NOMO-1 treated with dmso at 0.1 percent for 144 hours (cell line): ENCODE measurements around the gene CHEK1.
"Not testable (repeated sequence)": the region's sequence is repeated elsewhere in the genome, so short reads cannot be mapped to it uniquely, and the experiment has no call there.

Experiments used
- DNase-seq: peaks from one replicate; lab custom pipeline; 2025; ENCODE audit not compliant: unreplicated experiment; lab: John Stamatoyannopoulos, UW

The CHEK1 gene

GRCh38 chr11:125624756-125625213 is at the start of gene CHEK1:
CHEK1 (plus strand) TSS chr11:125625163; CDS start chr11:125626769, 1,606 bp downstream.
- no peak for DNase-seq

- DNase-seq: not testable (repeated sequence)
Measured at GRCh38 chr11:125577181-125577580, 47.8 kb upstream of the CHEK1 start.

GRCh38 chr11:125578783-125579182 is 46.2 kb upstream of the CHEK1 start:
- DNase-seq: no peak

DNA sequence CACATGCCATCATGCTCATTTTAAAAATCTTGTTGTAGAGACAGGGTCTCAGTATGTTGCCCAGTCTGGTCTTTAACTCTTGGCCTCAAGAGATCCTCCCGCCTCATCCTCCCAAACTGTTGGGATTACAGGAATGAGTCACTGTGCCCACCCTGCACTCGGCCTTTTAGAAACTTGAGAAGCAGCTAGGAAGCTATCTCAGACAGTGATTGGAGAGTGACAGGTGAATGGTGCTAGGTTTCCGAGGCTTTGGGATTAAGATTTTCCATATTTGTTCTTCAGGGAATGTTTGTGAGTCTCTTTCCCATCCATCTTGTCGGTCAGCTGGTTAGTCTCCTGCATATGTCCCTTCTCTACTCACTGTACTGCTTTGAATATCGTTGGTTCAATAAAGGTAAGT is 45.2 kb upstream of the CHEK1 start:
- DNase-seq: no peak

- no peak for DNase-seq
Measured at GRCh38 chr11:125583496-125583895, 41.5 kb upstream of the CHEK1 start.

- no peak for DNase-seq
Measured at GRCh38 chr11:125585487-125585886, 39.5 kb upstream of the CHEK1 start.

GRCh38 chr11:125586623-125587022 is 38.3 kb upstream of the CHEK1 start:
- no peak for DNase-seq

DNA sequence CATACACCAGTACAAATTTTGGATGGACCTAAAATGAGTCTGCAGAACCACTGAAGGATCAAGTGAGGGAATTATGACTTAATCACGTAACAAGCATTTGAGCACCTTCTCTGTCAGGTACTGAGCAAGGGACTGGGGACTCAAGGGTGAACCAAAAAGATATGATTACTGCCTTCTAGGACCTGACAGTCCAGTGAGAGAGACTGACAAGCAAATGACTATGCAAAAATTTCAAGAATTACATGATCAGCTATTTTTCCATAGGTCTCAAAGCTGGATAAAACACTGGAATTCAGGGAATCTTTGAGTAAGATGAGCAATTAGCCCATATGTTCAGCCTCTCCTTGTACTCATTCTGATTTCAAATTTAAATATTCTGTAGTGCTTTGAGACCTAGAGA is 37.5 kb upstream of the CHEK1 start:
- no peak for DNase-seq

DNA sequence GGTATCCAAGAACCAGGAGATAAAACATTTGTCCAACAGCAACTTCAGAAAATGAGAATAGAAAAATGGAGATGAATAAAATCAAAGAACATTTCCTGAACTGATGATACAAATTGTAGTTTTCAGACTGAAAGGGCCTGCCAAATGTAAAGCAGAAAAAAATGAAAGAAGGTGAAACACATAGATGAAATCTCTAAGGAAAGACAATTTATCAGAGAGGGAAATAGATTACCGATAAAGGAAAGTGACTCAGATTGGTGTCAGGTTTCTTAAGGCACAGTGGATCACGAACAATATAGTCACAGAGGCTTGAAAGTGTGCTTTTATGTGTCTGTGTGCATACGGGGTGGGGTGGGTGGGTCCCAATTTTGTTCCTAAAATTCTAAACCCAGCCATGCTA is 36.5 kb upstream of the CHEK1 start:
- DNase-seq: no peak

GRCh38 chr11:125591649-125592304 is 33.2 kb upstream of the CHEK1 start:
- DNase-seq: no peak

GRCh38 chr11:125592305-125593113 is 32.5 kb upstream of the CHEK1 start, which contains the start of gene STT3A:
STT3A (plus strand) TSS chr11:125592852; CDS start chr11:125595916, 3,064 bp downstream.
- peak; percentile 100 for DNase-seq

DNA sequence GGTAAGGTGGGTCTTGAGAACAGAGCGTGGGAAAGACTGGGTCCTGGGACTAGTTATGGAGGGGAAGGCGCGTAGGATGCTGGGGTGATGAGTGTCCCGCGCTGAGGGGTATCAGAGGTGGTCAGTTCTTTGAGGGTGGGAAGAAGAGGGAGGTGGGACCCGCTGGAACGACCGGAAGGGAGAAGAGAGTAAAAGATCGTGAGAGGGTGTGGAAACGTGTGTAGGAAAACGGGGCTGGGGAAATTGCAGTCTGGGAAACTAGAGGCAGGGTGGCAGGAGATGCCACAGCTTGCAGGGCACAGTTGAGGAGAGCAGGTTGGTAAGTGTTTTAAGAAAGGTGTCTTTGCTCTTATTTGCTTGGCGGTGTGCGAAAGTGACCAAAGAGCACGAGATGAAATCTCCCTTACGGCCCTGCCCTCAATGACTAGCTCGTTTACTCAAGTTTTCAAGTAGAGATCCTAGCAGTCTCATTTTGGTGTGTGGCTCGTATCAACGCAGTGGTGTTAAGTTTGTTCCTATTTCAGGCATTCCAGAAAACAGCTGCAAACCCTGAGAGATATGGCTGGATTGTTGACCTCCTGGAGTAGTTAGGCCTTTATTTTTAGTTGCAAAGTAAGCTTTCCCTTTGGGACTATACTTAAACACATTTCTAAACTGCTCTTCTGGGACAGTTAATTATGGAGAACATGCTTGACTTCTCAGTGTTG is 31.7 kb upstream of the CHEK1 start:
- no peak for DNase-seq

GRCh38 chr11:125594958-125595357 is 30.0 kb upstream of the CHEK1 start:
- DNase-seq: peak; percentile 9

DNA sequence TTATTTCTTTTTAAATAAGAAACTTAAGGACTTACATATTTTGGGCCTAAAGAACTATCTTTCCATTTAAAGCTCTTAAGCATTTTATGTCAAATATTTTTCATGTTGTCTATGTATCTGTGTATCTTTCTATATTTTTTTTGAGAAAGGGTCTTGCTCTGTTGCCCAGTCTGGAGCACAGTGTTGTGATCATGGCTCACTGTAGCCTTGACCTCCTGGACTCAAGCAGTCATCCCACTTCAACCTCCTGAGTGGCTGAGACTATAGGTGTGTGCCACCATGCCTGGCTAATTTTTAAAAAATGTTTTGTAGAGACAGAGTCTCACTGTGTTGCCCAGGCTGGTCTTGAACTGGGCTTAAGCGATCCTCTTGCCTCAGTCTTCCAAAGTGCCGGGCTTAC is 24.3 kb upstream of the CHEK1 start:
- DNase-seq: no peak

- no peak for DNase-seq
Measured at GRCh38 chr11:125603207-125603606, 21.8 kb upstream of the CHEK1 start.

- DNase-seq: no peak
Measured at GRCh38 chr11:125605417-125605816, 19.5 kb upstream of the CHEK1 start.

DNA sequence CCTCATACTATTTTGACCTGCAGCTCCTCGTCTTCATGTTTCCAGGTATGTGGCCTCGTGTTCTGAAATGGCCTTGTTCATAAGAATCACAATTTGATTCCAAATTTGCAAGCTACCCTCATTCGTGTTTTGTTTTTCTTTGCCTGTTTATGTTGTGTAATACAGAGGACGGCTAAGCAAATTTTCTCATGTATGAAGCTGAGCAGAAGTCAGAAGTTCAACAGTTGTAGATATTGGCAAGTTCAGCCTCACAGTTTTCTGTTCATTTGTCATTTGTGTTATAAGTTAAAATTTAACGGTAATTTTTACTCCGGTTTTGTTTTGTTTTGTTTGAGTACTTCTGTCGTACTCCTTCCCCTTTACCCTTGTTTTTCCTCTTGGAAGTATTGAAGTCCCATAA is 15.4 kb upstream of the CHEK1 start:
- no peak for DNase-seq

GRCh38 chr11:125618383-125618782 is 6.6 kb upstream of the CHEK1 start:
- no peak for DNase-seq

DNA sequence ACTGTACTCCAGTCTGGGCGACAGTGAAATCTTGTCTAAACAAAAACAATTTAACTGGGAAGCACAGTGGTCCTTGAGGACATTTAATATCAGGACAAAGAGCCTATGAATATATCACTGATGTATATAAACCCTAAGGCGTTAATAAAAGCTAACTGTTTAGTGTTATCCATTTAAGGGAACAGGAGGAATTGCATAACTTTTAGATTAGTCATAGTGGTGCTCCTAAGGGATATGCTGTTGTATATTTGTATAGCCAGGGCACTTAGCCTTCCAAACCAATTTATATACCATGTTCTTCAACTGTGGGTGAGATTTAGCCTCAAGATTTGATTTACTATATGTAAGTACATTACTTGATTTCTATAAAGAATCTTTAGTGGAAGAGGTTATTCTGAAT is 3.0 kb upstream of the CHEK1 start:
- DNase-seq: no peak

DNA sequence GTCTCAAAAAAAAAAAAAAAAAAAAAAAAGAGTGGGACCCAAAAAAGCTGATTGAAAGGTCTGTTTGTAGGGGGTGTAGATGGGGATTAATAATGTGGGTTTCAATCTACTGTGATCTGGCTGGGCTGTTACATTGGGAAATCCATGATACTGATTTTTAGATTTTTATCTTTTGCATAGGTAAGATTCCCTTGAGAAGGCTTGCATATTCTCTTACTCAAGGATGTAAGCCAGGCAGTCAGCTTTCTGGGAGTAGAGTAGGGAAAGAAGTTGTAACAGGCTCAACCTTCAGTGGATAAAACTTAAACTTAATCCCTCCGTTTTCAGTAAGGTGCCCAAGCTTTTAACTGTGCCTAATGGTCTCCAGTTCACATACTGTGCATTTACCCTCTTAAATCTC is 1.9 kb upstream of the CHEK1 start:
- DNase-seq: no peak

DNA sequence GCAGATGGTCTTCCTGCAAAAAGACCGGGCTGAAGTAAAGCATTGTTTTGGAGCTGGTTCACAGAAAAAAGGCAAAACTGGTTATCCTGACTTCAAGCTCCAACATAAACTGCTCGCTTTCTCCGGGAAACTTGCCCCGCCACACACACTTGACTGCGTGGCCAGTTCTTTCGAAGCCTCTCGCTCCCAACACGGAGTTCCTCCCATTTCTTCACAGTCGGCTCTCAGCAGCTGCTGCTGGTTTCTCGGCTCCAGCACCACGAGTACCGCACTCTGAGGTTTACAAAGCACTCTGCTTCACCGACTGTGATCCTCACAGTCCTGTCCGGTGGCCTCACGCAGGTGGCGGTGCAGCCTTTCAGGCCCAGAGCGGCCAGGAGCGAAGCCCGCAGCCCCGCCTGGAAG is 264 bp downstream of the CHEK1 start:
- DNase-seq: peak; percentile 41
